Tibial nerve (tissue), 4 donors: ENCODE measurements around the gene RBM8A. TPM values are rescaled to one million over a fixed set of nuclear protein-coding genes. Genes with fewer than 3 reads are reported as not detected.

Experiments used
- DNase-seq, 2 donors: peaks; one replicate each; pipeline ENCODE4 v3.0.0-alpha.2; 2019; ENCODE audit warnings: low spot score in 2 of 2
- H3K27ac ChIP-seq, 4 donors: fragments of 200-600 bp; sonication (generic) in 3 of 4; one replicate each; pipeline ENCODE4 v1.5.1; 2017 to 2019; ENCODE audit warnings: mild to moderate bottlenecking in 1 of 4
- H3K27me3 ChIP-seq, 2 donors: fragments of 200-600 bp; sonication (generic) in 1 of 2; one replicate each; pipeline versions ENCODE4 v1.5.1 to v1.6.0; 2017 to 2019
- H3K36me3 ChIP-seq, 3 donors: fragments of 200-600 bp; sonication (generic); one replicate each; pipeline ENCODE4 v1.5.1; 2018 to 2019
- H3K4me1 ChIP-seq, 4 donors: fragments of 200-600 bp; sonication (generic) in 3 of 4; one replicate each; pipeline ENCODE4 v1.5.1; 2017 to 2019
- H3K4me3 ChIP-seq, 4 donors: fragments of 200-600 bp; sonication (generic) in 3 of 4; one replicate each; pipeline ENCODE4 v1.5.1; 2017 to 2019; ENCODE audit warnings: mild to moderate bottlenecking in 1 of 4, moderate library complexity in 1 of 4
- H3K9me3 ChIP-seq, 4 donors: fragments of 200-600 bp; sonication (generic) in 3 of 4; one replicate each; pipeline ENCODE4 v1.5.1; 2017 to 2019
- EP300 ChIP-seq, 2 donors: sonication (generic); formaldehyde crosslinking; IDR thresholded peaks; one replicate each; pipeline ENCODE4 v1.6.1; 2017; ENCODE audit warnings: antibody characterized with exemption in 2 of 2, mild to moderate bottlenecking in 1 of 2
- POLR2A ChIP-seq, 2 donors: fragments of 450-650 bp; IDR thresholded peaks; one replicate each; pipeline ENCODE4 v1.6.1; 2017; ENCODE audit warnings: antibody characterized with exemption in 2 of 2, mild to moderate bottlenecking in 2 of 2, moderate library complexity in 2 of 2
- WGBS, 2 donors: methylation state at CpG; one replicate each; pipeline ENCODE4 v1.1.5; 2018; 5-methylcytosine and 5-hydroxymethylcytosine counted together
- total RNA-seq, 4 donors: library from RNA; depleted of rRNA; stranded (reverse); fragments of >200 nt; gene quantifications; one replicate each; pipeline ENCODE4 v1.1.0, GENCODE V29; 2016
- TF ChIP-seq, protein P1 (sequence below), 5 experiments: fragments of 200-600 bp in 3 of 5; fragments of 450-650 bp in 2 of 5; sonication (generic) in 3 of 5; IDR thresholded peaks; one replicate each; pipeline ENCODE4 v1.5.1; 2016 to 2019; ENCODE audit warnings: antibody characterized with exemption in 5 of 5, mild to moderate bottlenecking in 3 of 5, moderate library complexity in 2 of 5

RBM8A gene
- total RNA-seq, 4 donors from 2014 or later = 113 to 157 (median 129) TPM

DNA sequence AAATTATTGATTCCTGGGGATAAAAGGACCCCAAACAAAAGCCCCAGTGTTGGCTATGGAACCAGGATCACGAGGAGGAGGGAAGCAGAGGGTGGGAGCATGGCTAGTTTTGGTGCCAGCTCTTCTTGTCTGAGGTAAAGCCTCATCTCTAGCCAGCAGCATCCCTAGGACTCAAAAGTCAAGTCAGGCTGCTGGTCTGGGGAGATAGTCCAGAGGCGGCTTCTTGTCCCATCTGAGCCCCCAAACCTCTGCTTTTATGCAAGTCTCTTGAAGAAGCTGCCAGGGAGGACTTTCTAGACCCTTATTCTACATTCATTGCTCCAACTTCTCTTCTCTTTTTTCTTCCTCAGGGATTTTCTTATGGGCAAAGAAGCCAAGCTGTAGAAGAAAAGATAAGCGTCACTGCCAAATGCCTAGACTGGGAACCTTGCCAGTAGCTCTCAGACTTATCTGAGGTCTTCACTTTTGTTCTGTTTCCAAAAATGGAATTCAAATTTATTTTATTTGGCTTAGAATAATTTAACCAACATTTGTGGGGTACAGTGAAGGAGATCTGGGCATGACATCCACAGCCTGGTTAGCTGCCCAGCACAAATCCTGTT is 34.7 kb downstream of the RBM8A start:
- H3K36me3 ChIP-seq = peaks cover 0 to 16% (median 0%) of the 10 kb centered on the region in 3 donors
- 30 to 40% methylated on average over 3 of the region's 3 CpGs for WGBS, 2 donors
- peak overlapping the region; percentile 73 to 94 (median 86) for H3K27ac ChIP-seq
- peak overlapping the region in 1 of 4 donors; percentile 20 for H3K4me3 ChIP-seq
- TF ChIP-seq, protein P1, sequence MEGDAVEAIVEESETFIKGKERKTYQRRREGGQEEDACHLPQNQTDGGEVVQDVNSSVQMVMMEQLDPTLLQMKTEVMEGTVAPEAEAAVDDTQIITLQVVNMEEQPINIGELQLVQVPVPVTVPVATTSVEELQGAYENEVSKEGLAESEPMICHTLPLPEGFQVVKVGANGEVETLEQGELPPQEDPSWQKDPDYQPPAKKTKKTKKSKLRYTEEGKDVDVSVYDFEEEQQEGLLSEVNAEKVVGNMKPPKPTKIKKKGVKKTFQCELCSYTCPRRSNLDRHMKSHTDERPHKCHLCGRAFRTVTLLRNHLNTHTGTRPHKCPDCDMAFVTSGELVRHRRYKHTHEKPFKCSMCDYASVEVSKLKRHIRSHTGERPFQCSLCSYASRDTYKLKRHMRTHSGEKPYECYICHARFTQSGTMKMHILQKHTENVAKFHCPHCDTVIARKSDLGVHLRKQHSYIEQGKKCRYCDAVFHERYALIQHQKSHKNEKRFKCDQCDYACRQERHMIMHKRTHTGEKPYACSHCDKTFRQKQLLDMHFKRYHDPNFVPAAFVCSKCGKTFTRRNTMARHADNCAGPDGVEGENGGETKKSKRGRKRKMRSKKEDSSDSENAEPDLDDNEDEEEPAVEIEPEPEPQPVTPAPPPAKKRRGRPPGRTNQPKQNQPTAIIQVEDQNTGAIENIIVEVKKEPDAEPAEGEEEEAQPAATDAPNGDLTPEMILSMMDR (IDR thresholded peaks at IDR 0.05) = no peak
- TF ChIP-seq EP300 (IDR thresholded peaks at IDR 0.05) (no peak), POLR2A (IDR thresholded peaks at IDR 0.05) (no peak)
- H3K9me3 ChIP-seq = no peaks in the 10 kb centered on the region
- H3K4me1 ChIP-seq = peaks cover 0 to 30% (median 21%) of the 10 kb centered on the region in 4 donors
- peak in 1 of 2 donors; percentile 40 for DNase-seq
- no peaks in the 10 kb centered on the region for H3K27me3 ChIP-seq

DNA sequence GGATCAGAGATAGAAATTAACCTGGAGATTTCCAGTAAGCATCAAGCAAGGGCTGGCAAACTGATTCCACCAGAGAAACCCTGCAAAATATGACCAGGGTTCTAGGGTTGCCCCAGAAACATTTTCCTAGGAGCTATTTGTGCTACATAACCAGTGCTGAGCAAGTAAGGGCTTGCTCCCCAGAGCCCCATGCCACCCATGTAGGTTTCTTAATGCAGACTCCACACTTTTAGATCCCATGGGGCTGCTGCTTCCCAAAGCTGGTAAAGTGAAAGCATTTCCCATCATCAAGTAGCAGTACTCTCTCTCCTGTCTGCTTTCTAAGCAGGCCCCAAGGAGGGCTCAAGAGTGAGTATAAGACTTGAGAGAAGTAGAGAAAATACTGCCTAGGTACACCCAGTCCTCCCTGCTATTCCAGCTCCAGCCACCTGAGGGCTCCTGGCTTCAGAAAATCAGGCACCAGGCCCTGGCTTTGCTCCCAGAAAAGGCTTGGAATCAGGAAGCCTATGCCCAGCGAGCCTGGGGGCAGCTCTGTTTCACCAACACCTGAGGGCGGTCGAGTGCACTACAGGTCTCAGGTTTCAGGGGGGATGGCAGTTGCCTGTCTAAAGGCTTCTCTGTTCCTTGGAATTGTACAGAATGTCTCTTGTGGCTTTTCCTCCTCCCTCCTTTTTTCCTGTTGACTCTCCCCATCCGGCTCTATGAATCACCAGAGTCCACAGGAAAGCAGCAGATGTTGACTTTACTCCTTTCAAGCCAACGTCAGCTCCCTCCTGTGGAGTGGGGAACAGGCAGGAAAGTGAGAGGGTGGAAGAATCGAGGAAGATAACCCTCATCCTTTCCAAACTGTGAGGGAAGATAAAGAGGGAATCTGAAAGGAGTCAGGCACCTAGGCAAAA is 35.4 kb downstream of the RBM8A start:
- Histone ChIP-seq H3K36me3 (peaks cover 0 to 10% (median 0%) of the 10 kb centered on the region in 3 donors), H3K4me3 (peak overlapping the region in 1 of 4 donors; percentile 20), H3K9me3 (no peaks in the 10 kb centered on the region), H3K4me1 (peaks cover 0 to 32% (median 21%) of the 10 kb centered on the region in 4 donors), H3K27me3 (no peaks in the 10 kb centered on the region), H3K27ac (peak overlapping the region; percentile 73 to 94 (median 86))
- peak; percentile 96 to 99 for DNase-seq
- WGBS, 2 donors = 1 to 5% methylated on average over 6 of the region's 6 CpGs
- peak; percentile 57 to 89 for TF ChIP-seq EP300 (IDR thresholded peaks at IDR 0.05)
- TF ChIP-seq, protein P1 (IDR thresholded peaks at IDR 0.05) = peak; percentile 90 to 98 (median 94)
- peak in 1 of 2 donors; percentile 49 for TF ChIP-seq POLR2A (IDR thresholded peaks at IDR 0.05)

GRCh38 chr1:145891143-145891542 is 36.1 kb downstream of the RBM8A start:
- DNase-seq = no peak
- 46 to 50% methylated on average over 1 of the region's 1 CpG for WGBS, 2 donors
- Histone ChIP-seq H3K27ac (peak overlapping the region; percentile 73 to 94 (median 86)), H3K27me3 (no peaks in the 10 kb centered on the region), H3K4me3 (no peak overlapping the region), H3K4me1 (peaks cover 0 to 39% (median 24%) of the 10 kb centered on the region in 4 donors), H3K36me3 (peaks cover 0 to 6% (median 0%) of the 10 kb centered on the region in 3 donors), H3K9me3 (no peaks in the 10 kb centered on the region)
- TF ChIP-seq POLR2A (IDR thresholded peaks at IDR 0.05) = no peak
- no peak for TF ChIP-seq EP300 (IDR thresholded peaks at IDR 0.05)
- TF ChIP-seq, protein P1 (IDR thresholded peaks at IDR 0.05) = no peak

DNA sequence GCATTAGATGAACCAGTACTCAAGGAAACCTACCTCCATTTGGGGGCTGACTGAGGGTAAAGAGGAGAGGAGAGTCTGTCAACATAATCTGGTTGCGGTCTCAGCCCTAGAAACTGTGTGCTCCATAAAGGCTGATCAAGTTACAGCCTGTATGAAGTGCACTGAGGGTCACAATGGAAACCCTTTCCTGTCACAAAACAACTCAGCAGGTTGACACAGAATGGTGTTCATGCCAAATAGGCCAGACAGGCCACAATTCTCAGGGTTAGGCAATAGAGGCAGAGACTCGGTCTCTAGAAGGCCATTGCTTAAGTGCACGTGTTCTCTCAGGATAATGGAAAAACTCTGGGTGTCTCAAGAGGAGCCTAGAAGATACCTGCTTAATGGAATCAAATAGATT is 37.6 kb downstream of the RBM8A start:
- peak overlapping the region in 1 of 4 donors; percentile 19 for H3K27ac ChIP-seq
- DNase-seq = no peak
- H3K36me3 ChIP-seq = no peaks in the 10 kb centered on the region
- H3K4me1 ChIP-seq = peaks cover 0 to 46% (median 28%) of the 10 kb centered on the region in 4 donors
- H3K4me3 ChIP-seq = no peak overlapping the region
- TF ChIP-seq POLR2A (IDR thresholded peaks at IDR 0.05) (no peak), EP300 (IDR thresholded peaks at IDR 0.05) (no peak)
- TF ChIP-seq, protein P1 (IDR thresholded peaks at IDR 0.05) = no peak
- WGBS, 2 donors = 87 to 95% methylated on average over 3 of the region's 3 CpGs
- H3K27me3 ChIP-seq = no peaks in the 10 kb centered on the region
- H3K9me3 ChIP-seq = no peaks in the 10 kb centered on the region
